ENCODE results near the gene ITGA7. TPM values are rescaled to one million over a fixed set of nuclear protein-coding genes. Genes with fewer than 3 reads are reported as not detected.

Gene ITGA7, protein sequence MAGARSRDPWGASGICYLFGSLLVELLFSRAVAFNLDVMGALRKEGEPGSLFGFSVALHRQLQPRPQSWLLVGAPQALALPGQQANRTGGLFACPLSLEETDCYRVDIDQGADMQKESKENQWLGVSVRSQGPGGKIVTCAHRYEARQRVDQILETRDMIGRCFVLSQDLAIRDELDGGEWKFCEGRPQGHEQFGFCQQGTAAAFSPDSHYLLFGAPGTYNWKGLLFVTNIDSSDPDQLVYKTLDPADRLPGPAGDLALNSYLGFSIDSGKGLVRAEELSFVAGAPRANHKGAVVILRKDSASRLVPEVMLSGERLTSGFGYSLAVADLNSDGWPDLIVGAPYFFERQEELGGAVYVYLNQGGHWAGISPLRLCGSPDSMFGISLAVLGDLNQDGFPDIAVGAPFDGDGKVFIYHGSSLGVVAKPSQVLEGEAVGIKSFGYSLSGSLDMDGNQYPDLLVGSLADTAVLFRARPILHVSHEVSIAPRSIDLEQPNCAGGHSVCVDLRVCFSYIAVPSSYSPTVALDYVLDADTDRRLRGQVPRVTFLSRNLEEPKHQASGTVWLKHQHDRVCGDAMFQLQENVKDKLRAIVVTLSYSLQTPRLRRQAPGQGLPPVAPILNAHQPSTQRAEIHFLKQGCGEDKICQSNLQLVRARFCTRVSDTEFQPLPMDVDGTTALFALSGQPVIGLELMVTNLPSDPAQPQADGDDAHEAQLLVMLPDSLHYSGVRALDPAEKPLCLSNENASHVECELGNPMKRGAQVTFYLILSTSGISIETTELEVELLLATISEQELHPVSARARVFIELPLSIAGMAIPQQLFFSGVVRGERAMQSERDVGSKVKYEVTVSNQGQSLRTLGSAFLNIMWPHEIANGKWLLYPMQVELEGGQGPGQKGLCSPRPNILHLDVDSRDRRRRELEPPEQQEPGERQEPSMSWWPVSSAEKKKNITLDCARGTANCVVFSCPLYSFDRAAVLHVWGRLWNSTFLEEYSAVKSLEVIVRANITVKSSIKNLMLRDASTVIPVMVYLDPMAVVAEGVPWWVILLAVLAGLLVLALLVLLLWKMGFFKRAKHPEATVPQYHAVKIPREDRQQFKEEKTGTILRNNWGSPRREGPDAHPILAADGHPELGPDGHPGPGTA
- 156 TPM for total RNA-seq (ENCODE audit: unreplicated experiment)
- long read RNA-seq, partial matches to known transcripts: 5 of 5 reads
- long read RNA-seq, other reads (novel, unspliced or antisense): 0 of 5 reads

- H3K4me1 Mint-ChIP-seq (ENCODE audit: low read depth, unreplicated experiment): peaks cover 28% of the 10 kb centered on the region
- H3K27me3 Mint-ChIP-seq (ENCODE audit: unreplicated experiment): peaks cover 9% of the 10 kb centered on the region
- peak within 1 kb of the TSS; percentile 96 for H3K4me3 Mint-ChIP-seq (ENCODE audit: unreplicated experiment)
- no peak for TF ChIP-seq CTCF (IDR thresholded peaks at IDR 0.05; ENCODE audit: partially characterized antibody, unreplicated experiment)
- H3K27ac Mint-ChIP-seq (ENCODE audit: unreplicated experiment): peak within 1 kb of the TSS; percentile 71
- no peaks in the 10 kb centered on the region for H3K36me3 Mint-ChIP-seq (ENCODE audit: unreplicated experiment)
- H3K9me3 Mint-ChIP-seq (ENCODE audit: unreplicated experiment): peaks cover 4% of the 10 kb centered on the region
- peak; percentile 91 for DNase-seq
Observed at GRCh38 chr12:55707841-55708694, at the start of gene ITGA7. Gene ITGA7, minus strand, starts transcription at chr12:55707904. Its CDS starts 222 bp downstream, at chr12:55707682.

- H3K4me1 Mint-ChIP-seq (ENCODE audit: low read depth, unreplicated experiment): peaks cover 26% of the 10 kb centered on the region
- no peak for TF ChIP-seq CTCF (IDR thresholded peaks at IDR 0.05; ENCODE audit: partially characterized antibody, unreplicated experiment)
- DNase-seq: no peak
- H3K9me3 Mint-ChIP-seq (ENCODE audit: unreplicated experiment): peaks cover 3% of the 10 kb centered on the region
- H3K27ac Mint-ChIP-seq (ENCODE audit: unreplicated experiment): peak overlapping the region; percentile 12
- peaks cover 4% of the 10 kb centered on the region for H3K36me3 Mint-ChIP-seq (ENCODE audit: unreplicated experiment)
- H3K27me3 Mint-ChIP-seq (ENCODE audit: unreplicated experiment): peaks cover 5% of the 10 kb centered on the region
- no peak overlapping the region for H3K4me3 Mint-ChIP-seq (ENCODE audit: unreplicated experiment)
Observed at GRCh38 chr12:55755246-55755645, 47.5 kb upstream of the ITGA7 start.

DNA sequence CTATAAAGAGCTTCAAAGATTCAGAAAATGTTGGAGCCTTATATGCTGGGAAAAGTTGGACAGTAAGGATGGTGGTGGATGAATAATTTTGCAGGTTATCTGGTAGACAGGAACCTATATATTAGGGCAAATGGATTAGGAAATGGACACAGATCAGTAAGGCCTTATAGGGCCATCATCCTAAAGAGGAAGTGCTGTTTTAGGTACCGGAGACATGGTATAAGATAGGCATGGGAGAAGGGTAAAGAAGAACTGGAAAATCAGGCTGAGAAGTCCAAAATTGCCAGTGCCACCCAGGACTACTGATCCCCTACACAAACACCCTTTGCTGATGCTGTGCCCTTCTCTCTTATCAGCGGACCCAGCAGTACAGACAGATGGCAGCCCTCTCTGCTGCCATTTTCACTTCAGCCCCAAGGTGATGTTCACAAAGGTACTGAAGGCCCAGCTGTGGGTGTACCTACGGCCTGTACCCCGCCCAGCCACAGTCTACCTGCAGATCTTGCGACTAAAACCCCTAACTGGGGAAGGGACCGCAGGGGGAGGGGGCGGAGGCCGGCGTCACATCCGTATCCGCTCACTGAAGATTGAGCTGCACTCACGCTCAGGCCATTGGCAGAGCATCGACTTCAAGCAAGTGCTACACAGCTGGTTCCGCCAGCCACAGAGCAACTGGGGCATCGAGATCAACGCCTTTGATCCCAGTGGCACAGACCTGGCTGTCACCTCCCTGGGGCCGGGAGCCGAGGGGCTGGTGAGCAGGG is 40.7 kb upstream of the ITGA7 start:
- H3K4me1 Mint-ChIP-seq (ENCODE audit: low read depth, unreplicated experiment): peaks cover 42% of the 10 kb centered on the region
- peak overlapping the region; percentile 5 for H3K27ac Mint-ChIP-seq (ENCODE audit: unreplicated experiment)
- DNase-seq: no peak
- peaks cover 15% of the 10 kb centered on the region for H3K9me3 Mint-ChIP-seq (ENCODE audit: unreplicated experiment)
- no peak for TF ChIP-seq CTCF (IDR thresholded peaks at IDR 0.05; ENCODE audit: partially characterized antibody, unreplicated experiment)
- H3K27me3 Mint-ChIP-seq (ENCODE audit: unreplicated experiment): peaks cover 12% of the 10 kb centered on the region
- peaks cover 4% of the 10 kb centered on the region for H3K36me3 Mint-ChIP-seq (ENCODE audit: unreplicated experiment)
- peak overlapping the region; percentile 89 for H3K4me3 Mint-ChIP-seq (ENCODE audit: unreplicated experiment)

DNA sequence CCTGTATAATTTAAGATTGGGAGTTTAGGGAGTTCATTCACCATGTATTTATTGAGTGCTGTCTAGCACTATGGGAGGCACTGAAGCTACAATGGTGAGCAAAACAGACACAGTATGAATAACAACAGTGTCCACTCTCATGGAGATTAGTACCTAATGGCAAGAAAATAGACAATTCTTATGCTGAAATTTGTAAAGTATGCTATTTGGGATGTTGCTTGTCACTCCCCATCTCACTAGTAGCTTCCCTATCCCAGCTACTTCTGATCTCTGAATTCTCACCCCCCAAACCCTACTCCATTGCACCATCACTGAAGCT is 39.2 kb upstream of the ITGA7 start:
- H3K4me1 Mint-ChIP-seq (ENCODE audit: low read depth, unreplicated experiment): peaks cover 49% of the 10 kb centered on the region
- no peak for DNase-seq
- H3K36me3 Mint-ChIP-seq (ENCODE audit: unreplicated experiment): no peaks in the 10 kb centered on the region
- peaks cover 21% of the 10 kb centered on the region for H3K9me3 Mint-ChIP-seq (ENCODE audit: unreplicated experiment)
- H3K27ac Mint-ChIP-seq (ENCODE audit: unreplicated experiment): peak overlapping the region; percentile 97
- TF ChIP-seq CTCF (IDR thresholded peaks at IDR 0.05; ENCODE audit: partially characterized antibody, unreplicated experiment): no peak
- H3K27me3 Mint-ChIP-seq (ENCODE audit: unreplicated experiment): peaks cover 14% of the 10 kb centered on the region
- H3K4me3 Mint-ChIP-seq (ENCODE audit: unreplicated experiment): peak overlapping the region; percentile 89

Data from glutamatergic neuron (in vitro differentiated cells).